Stimulated activated CD8-positive, alpha-beta memory T cell treated with anti-CD3 and anti-CD28 coated beads, Interleukin-12 subunit alpha, Interleukin-12 subunit beta, amount 100 ng/mL, for 24 hours (primary cell): ENCODE results near the gene NMUR1.

ENCODE experiments used
- DNase-seq: peaks from one replicate; pipeline ENCODE4 v3.0.0-alpha.2; 2020; ENCODE audit errors: extremely low read depth

NMUR1 gene

GRCh38 chr2:231554327-231554726 lies 24.1 kb upstream of the NMUR1 start:
- DNase-seq: no peak

GRCh38 chr2:231552752-231553151 lies 22.5 kb upstream of the NMUR1 start:
- no peak for DNase-seq

DNA sequence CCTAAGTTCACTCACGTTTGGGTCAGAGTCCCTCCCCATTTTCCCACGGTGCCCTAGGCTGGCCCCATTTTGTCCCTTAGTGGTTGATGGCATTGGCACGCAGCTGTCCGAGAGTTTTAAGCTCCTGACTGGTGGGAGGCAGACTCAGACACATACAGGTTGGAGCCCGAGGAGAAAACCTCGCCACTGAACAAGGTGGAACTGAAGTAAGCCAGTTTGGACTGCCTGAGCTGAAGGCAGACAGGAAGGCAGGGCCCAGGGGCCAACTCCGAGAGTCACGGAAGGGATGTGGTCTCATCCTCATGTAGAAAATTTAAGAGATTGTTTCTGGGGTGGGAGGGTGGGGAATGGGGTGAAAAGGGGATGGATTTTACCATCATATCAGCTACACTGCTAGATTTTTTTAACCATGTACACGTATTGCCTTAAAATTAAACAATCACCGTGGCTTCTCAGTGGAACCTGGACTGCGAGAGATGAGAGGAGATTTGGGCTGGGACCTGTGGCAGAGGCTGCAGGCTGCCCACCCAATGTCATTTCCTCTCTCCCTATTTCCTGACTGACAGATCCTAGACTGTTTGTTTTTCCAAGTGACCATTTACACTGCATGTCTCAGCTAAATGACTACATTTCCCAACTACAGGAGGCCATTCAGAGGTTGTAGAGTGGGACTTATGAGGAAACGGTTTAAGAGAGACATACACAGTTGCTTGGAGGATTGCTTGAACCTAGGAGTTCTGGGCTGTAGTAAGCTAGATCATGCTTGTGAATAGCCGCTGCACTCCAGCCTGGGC lies 19.4 kb upstream of the NMUR1 start:
- no peak for DNase-seq

GRCh38 chr2:231548752-231549151 lies 18.5 kb upstream of the NMUR1 start:
- no peak for DNase-seq

DNA sequence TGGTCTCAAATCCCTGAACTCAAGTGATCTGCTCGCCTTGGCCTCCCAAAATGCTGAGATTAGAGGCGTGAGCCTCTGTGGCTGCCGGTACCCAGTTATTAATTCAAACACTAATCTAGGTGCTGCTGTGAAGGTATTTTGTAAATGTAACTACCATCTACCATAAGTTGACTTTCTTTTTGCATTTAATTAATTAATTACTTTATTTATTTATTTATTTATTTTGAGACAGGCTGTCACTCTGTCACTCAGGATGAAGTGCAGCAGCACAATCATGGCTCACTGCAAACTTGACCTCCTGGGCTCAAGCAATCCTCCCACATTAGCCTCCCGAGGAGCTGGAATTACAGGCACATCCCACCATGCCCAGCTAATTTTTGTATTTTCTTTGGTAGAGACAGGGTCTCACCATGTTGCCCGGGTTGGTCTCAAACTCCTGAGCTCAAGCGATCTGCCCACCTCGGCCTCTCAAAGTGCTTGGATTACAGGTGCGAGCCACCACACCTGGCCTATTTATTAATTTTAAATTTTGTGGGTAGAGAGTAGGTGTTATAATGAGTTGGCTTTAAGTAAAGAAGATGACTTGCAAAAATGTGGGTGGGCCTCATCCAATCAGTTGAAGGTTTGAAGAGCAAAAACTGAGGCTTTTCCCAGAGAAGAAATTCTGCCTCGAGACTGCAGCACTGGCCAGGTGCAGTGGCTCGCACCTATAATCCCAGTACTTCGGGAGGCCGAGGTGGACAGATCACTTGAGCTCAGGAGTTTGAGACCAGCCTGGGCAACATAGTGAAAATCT lies 17.3 kb upstream of the NMUR1 start:
- no peak for DNase-seq

DNA sequence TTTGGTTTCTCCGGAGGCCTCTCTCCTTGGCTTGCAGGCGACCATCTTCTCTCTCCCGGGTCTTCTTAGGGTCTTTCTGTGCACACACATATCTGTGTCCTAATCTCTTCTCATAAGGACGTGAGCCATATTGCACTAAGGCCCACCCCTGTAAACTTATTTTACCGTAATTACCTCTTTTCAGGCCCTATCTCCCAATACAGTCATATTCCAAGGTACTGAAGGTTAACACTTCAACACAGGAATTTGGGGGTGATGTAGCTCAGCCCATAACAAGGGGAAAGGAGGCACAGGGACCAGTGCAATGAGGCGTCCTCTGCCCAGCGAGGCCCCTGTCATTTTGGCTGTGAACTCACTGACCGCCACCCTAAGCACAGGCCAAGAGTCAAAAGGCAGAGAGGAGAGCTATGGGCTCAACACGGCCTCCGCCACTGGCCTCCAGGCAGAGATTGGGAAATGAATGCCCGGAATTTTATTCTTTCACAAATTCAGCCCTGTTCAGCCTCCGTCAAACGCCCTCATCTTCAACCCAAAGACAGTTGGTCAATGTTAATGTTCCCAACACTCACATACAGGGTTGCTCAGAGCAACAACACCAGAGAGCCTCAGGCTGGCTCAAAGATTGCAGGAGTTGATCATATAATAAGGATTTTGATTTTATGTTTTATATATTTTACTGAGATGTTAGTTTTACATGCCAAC lies 15.9 kb upstream of the NMUR1 start:
- DNase-seq: no peak

DNA sequence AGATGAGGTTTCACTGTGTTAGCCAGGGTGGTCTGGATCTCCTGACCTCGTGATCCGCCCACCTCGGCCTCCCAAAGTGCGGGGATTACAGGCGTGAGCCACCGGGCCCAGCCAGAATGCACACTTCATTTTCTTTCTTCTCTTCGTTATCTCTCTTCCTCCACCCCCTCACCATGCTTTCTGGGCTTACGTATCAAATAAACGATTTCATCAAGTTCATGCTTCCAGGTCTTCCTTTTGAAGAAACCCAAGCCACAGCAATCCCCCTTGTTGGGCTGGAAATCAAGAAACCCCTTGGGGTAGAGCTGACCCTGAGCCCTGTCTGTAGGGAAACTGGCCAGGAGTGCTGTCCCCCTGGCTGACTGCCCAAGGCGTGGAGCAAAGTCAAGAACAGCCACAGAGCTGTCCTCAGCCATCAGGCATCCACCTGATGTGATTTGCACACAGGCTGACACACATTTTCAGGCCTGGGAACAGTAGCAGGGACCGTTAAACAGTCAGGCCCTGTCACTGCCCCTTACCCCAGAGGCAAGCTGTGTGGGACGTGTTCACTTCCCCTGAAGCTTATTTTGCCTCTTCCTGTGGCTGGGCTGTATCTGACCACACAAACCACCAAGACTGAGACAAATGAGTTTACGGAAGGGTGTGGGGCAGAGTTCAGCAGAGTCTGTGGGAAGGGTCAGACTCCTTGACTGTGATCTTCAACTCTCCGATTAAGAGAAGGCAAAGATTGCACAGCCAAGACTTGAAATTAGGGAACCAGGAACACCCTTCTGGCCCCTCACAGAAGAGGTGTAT lies 15.1 kb upstream of the NMUR1 start:
- DNase-seq: peak; percentile 31

GRCh38 chr2:231542136-231542535 lies 11.9 kb upstream of the NMUR1 start:
- DNase-seq: no peak

DNA sequence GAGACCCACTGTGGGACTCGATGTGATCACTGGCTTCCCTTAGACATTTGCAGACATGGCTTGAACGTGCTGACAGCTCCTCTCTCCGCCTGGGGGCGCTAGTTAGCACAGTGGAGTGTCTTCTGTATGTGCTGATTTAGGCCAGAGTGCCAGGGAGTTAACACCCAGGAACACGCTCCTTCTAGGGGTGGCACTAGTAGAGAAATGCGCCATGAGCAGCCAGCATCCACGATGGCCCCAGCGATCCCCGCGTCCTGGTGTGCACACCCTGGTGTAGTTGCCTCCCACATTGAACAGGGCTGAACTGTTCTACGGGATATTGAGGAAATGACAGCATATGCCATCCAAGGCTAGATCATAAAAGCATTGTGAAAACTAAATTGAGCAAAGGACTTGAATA lies 11.4 kb upstream of the NMUR1 start:
- no peak for DNase-seq

- DNase-seq: no peak
Measured at GRCh38 chr2:231539991-231540390, 9.7 kb upstream of the NMUR1 start.

GRCh38 chr2:231535961-231536360 lies 5.7 kb upstream of the NMUR1 start:
- DNase-seq: no peak

DNA sequence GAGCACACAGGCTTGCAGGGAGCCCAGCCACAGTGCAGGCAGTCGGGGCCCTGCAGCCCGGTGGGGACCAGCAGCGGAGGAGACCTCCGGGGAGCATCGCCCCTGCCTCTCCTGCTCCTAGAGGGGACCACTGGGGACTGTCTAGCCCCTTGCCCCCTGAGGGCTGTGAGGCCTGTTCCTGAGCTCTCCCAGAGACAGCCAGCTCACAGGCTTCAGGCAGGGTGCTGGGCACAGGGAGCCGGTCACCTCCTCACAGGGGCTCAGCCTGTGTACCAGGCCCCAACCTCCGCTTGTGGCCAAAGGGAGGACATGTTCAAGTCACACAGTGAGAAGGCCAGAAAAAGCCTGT lies 3.5 kb upstream of the NMUR1 start:
- DNase-seq: no peak

- no peak for DNase-seq
Measured at GRCh38 chr2:231533086-231533776, 3.0 kb upstream of the NMUR1 start.

DNA sequence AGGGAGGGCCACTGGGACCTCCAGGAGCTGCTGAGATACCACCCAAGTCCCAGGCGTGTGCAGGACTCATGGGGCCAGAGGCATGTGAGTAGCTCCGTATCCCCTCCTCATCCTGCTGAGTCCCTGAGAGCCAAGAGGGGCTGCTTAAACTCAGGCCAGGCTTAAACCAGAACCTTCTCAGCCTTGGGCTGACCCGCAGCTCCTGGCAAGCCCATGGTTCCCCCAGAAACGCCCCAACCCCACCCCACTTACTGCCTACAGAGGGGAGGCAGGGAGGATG lies 2.5 kb upstream of the NMUR1 start:
- DNase-seq: no peak

DNA sequence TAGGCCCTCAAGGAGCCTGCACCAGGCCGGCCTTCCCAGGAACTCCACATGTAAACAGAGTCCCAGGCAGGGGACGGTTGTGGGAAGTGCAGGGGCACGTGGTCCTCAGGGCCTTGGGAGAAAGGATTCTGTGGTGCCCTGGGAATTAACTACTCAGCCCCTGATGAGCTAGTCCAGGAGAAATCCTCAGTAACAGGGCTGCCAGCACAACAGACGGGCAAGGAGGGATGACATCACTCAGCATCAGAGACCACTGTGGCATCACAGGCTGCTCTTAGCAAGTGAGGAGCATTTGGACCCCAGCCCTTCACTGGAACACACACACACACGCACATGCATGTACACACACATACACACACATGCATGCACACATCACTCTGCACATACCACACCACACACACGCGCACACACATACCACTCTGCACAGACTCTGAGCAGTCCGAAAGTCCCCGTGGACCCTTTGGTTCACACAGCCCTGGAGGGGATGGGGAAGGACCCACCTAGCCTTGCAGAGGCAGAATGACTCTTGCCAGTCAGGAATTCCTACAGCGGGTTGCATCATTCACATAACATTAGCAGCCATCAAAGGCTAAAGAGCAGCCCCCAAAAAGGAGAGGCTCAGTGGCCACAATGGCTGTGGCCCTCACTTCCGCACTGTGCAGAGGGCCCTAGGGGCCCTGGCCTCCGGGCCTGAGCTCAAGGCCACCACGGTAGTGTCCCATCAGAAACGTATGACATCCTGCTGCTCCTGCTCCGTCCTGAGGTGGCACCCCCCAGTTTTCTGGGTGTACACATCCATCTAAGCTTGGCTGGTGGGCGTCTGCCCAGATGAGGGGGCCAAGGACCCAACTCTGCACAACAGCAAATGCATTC lies 1.9 kb upstream of the NMUR1 start:
- no peak for DNase-seq

DNA sequence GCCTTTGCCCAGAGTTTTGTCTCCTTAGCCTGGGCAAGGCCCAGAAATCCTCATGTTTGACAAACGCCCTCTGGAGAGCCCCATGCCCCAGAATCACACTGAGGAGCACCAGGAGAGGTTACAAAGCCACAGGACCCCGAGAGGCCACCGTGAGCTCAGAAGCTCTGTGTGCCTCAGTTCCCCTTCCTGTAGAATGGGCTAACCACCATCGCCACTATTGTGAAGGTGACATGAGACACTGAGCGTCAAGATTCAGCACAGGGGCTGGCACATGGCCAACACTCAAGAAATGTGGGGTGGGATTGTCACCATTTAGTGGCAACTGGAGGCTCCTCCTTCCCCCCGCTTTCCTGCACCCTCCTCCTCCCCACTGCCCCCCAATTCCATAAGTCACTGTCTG lies 1.2 kb upstream of the NMUR1 start:
- no peak for DNase-seq

GRCh38 chr2:231528636-231529030 lies 1.6 kb downstream of the NMUR1 start:
- DNase-seq: no peak

- no peak for DNase-seq
Measured at GRCh38 chr2:231527955-231528635, 2.1 kb downstream of the NMUR1 start.

DNA sequence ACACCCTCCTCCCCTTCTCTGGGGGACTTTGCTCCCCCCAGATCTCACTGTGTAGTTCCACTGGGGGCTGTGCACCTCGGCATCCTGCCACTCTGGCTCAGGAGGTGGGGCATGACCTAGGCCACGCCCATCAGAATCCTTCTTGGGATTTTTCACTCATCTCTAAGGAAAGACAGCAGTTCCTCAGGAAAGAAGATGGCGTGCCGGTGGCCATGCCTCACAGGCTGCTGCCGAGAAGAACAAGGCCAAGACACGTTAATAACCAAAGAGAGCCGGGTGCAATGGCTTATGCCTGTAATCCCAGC lies 3.2 kb downstream of the NMUR1 start:
- no peak for DNase-seq
